Left ventricle myocardium superior (tissue), 1 donor: ENCODE data around the gene CAPZA3. TPM values are rescaled to one million over a fixed set of nuclear protein-coding genes. Genes with fewer than 3 reads are reported as not detected.
"Not testable (repeated sequence)": the region's sequence is repeated elsewhere in the genome, so short reads cannot be mapped to it uniquely, and the experiment has no call there.

Experiments used
- ATAC-seq: fragments of 200-7000 bp; cut with Tn5 transposase; one replicate; pipeline ENCODE4 v1.9.1; 2020; ENCODE audit warnings: mild to moderate bottlenecking, moderate library complexity
- DNase-seq: peaks from one replicate; pipeline ENCODE4 v3.0.0-alpha.2; 2020
- intact Hi-C: fragments of 100-400 bp; cut with micrococcal nuclease; formaldehyde crosslinking; loops from one replicate; pipeline ENCODE4 v1.11.0; 2022
- long read RNA-seq: library from polyadenylated mRNA; unstranded; transcript quantifications from one replicate; pipeline ENCODE4 v2.0.0, GENCODE V29; 2021
- total RNA-seq: library from RNA; stranded (reverse); fragmentation: NEBNext Ultra II Directional; extraction: Animal tissue kit (Norgen Biotek cat#: 25700); gene quantifications from one replicate; pipeline ENCODE4 v1.2.1, GENCODE V29; 2021
- donor health status: DM: no; HTN: yes; CAD: no; lungs with severe emphysema.

Gene CAPZA3
- not detected for total RNA-seq
- long read RNA-seq, result 0 reads

- no peak for DNase-seq
- no peak for ATAC-seq
- intact Hi-C loops, result no loop called here
Measured at GRCh38 chr12:18737819-18738218, at the start of gene CAPZA3, which contains the start of gene PLCZ1. Gene CAPZA3 (plus strand): TSS chr12:18738119. CDS start chr12:18738269, 150 bp downstream. Gene PLCZ1 (minus strand): TSS chr12:18738012. CDS start chr12:18737371, 641 bp downstream.

GRCh38 chr12:18689771-18690170 is 48.1 kb upstream of the CAPZA3 start:
- intact Hi-C loops, result no loop called here
- DNase-seq (no peak), ATAC-seq (no peak)

- intact Hi-C loops, result no loop called here
- ATAC-seq, result peak; percentile 94
Measured at GRCh38 chr12:18690653-18691052, 47.3 kb upstream of the CAPZA3 start.

GRCh38 chr12:18693986-18694385 is 43.9 kb upstream of the CAPZA3 start:
- ATAC-seq, DNase-seq, intact Hi-C loops: not testable (repeated sequence)

More at GRCh38 chr12:18690653-18691052, 47.3 kb upstream of the CAPZA3 start:
- DNase-seq, result no peak

GRCh38 chr12:18696971-18697602 is 40.8 kb upstream of the CAPZA3 start:
- ATAC-seq (no peak), DNase-seq (no peak)
- intact Hi-C loops, result no loop called here

- no peak for DNase-seq
- ATAC-seq, result peak; percentile 89
- intact Hi-C loops, result no loop called here
Measured at GRCh38 chr12:18700271-18700670, 37.6 kb upstream of the CAPZA3 start.

GRCh38 chr12:18703321-18703720 is 34.6 kb upstream of the CAPZA3 start:
- DNase-seq, result no peak
- intact Hi-C loops, result no loop called here
- ATAC-seq, result no peak

- DNase-seq (no peak), ATAC-seq (no peak)
- intact Hi-C loops, result no loop called here
Measured at GRCh38 chr12:18703911-18704310, 34.0 kb upstream of the CAPZA3 start.

GRCh38 chr12:18706798-18707197 is 31.1 kb upstream of the CAPZA3 start:
- DNase-seq, result no peak
- no peak for ATAC-seq
- intact Hi-C loops, result no loop called here

GRCh38 chr12:18716236-18716635 is 21.7 kb upstream of the CAPZA3 start:
- no peak for DNase-seq
- intact Hi-C loops, result no loop called here
- no peak for ATAC-seq

GRCh38 chr12:18718462-18718861 is 19.5 kb upstream of the CAPZA3 start:
- ATAC-seq, result no peak
- DNase-seq, result no peak
- intact Hi-C loops, result no loop called here

- ATAC-seq (no peak), DNase-seq (no peak)
- intact Hi-C loops, result no loop called here
Measured at GRCh38 chr12:18719922-18720510, 17.9 kb upstream of the CAPZA3 start.

GRCh38 chr12:18720690-18721089 is 17.2 kb upstream of the CAPZA3 start:
- intact Hi-C loops, result no loop called here
- DNase-seq, result no peak
- ATAC-seq, result no peak

GRCh38 chr12:18721452-18721851 is 16.5 kb upstream of the CAPZA3 start:
- DNase-seq (no peak), ATAC-seq (no peak)
- intact Hi-C loops, result no loop called here

- DNase-seq (no peak), ATAC-seq (no peak)
- intact Hi-C loops, result no loop called here
Measured at GRCh38 chr12:18723752-18724151, 14.2 kb upstream of the CAPZA3 start.

GRCh38 chr12:18731156-18731555 is 6.8 kb upstream of the CAPZA3 start:
- intact Hi-C loops, result no loop called here
- DNase-seq (no peak), ATAC-seq (no peak)

- peak; percentile 39 for ATAC-seq
Measured at GRCh38 chr12:18747895-18748294, 10.0 kb downstream of the CAPZA3 start.

GRCh38 chr12:18749386-18749957 is 11.6 kb downstream of the CAPZA3 start:
- no peak for ATAC-seq
- intact Hi-C loops, result no loop called here
- no peak for DNase-seq

More at GRCh38 chr12:18747895-18748294, 10.0 kb downstream of the CAPZA3 start:
- intact Hi-C loops, result no loop called here
- DNase-seq, result no peak

- intact Hi-C loops, result no loop called here
- DNase-seq (no peak), ATAC-seq (no peak)
Measured at GRCh38 chr12:18750085-18750484, 12.2 kb downstream of the CAPZA3 start.

- ATAC-seq (no peak), DNase-seq (no peak)
- intact Hi-C loops, result no loop called here
Measured at GRCh38 chr12:18751866-18752265, 13.9 kb downstream of the CAPZA3 start.
